Endodermal cell (in vitro differentiated cells): Measurements from ENCODE around the gene TMEM164. TPM values are rescaled to one million over a fixed set of nuclear protein-coding genes. Genes with fewer than 3 reads are reported as not detected.

Experiments used
- DNase-seq: peaks from one replicate; pipeline ENCODE4 v3.0.0-alpha.2; 2017
- H3K27ac ChIP-seq: 2 replicates; pipeline ENCODE4 v1.5.1; 2013; ENCODE audit warnings: mild to moderate bottlenecking, low read depth, low read length, moderate library complexity
- H3K27me3 ChIP-seq: 2 replicates; pipeline ENCODE4 v1.6.1; 2013; ENCODE audit warnings: mild to moderate bottlenecking, low read length, moderate library complexity; ENCODE audit not compliant: insufficient read depth, control insufficient read depth, poor library complexity, severe bottlenecking
- H3K36me3 ChIP-seq: 2 replicates; pipeline ENCODE4 v1.7.0; 2013; ENCODE audit warnings: mild to moderate bottlenecking, low read length, moderate library complexity; ENCODE audit not compliant: control insufficient read depth, insufficient read depth
- H3K4me1 ChIP-seq: one replicate; pipeline ENCODE4 v1.7.0; 2013; ENCODE audit warnings: low read length; ENCODE audit not compliant: control insufficient read depth, insufficient read depth
- H3K4me3 ChIP-seq: 2 replicates; pipeline ENCODE4 v1.5.1; 2013; ENCODE audit warnings: mild to moderate bottlenecking, low read length, moderate library complexity
- H3K9ac ChIP-seq: 2 replicates; pipeline ENCODE4 v1.6.1; 2013; ENCODE audit warnings: mild to moderate bottlenecking, low read length, moderate library complexity; ENCODE audit not compliant: poor library complexity, severe bottlenecking; ENCODE audit errors: extremely low read depth
- H3K9me3 ChIP-seq: 2 replicates; pipeline ENCODE4 v1.6.1; 2013; ENCODE audit warnings: mild to moderate bottlenecking, low read length, moderate library complexity; ENCODE audit not compliant: control insufficient read depth
- H3K27ac Mint-ChIP-seq: 2 replicates; pipeline ENCODE4 v1.8.0; 2020; ENCODE audit warnings: mixed read lengths
- H3K27me3 Mint-ChIP-seq: 2 replicates; pipeline ENCODE4 v1.8.0; 2021; ENCODE audit warnings: mild to moderate bottlenecking, mixed read lengths; ENCODE audit not compliant: insufficient read depth
- H3K36me3 Mint-ChIP-seq: 2 replicates; pipeline ENCODE4 v1.8.0; 2020; ENCODE audit warnings: low read depth, mixed read lengths
- H3K4me1 Mint-ChIP-seq: 2 replicates; pipeline ENCODE4 v1.8.0; 2020; ENCODE audit warnings: mixed read lengths
- H3K4me3 Mint-ChIP-seq: 2 replicates; pipeline ENCODE4 v1.8.0; 2020; ENCODE audit warnings: mild to moderate bottlenecking, moderate library complexity, mixed read lengths
- H3K9me3 Mint-ChIP-seq: 2 replicates; pipeline ENCODE4 v1.8.0; 2020; ENCODE audit warnings: mild to moderate bottlenecking, mixed read lengths
- WGBS, 2 experiments: methylation state at CpG; one replicate each; pipeline versions ENCODE4 v1.1.5 to v1.1.7; 2013; ENCODE audit warnings: missing lambda C conversion rate in 2 of 2, mixed read lengths in 1 of 2; ENCODE audit not compliant: insufficient coverage in 1 of 2, insufficient read length in 1 of 2; 5-methylcytosine and 5-hydroxymethylcytosine counted together
- total RNA-seq, 2 donors: library from RNA; stranded (reverse); fragmentation: NEBNext Ultra II Directional in 1 of 2; extraction: Animal tissue kit (Norgen Biotek cat#: 25700) in 1 of 2; gene quantifications; 2 replicates in 1 of 2; 3 replicates in 1 of 2; pipeline ENCODE4 v1.2.1, GENCODE V29; 2021
- TF ChIP-seq, protein P1 (sequence below): fragments of 200-600 bp; sonication (generic); conservative IDR thresholded peaks from 2 replicates; pipeline ENCODE4 v1.5.0; 2021; ENCODE audit warnings: antibody characterized with exemption, mild to moderate bottlenecking

TMEM164 gene
- total RNA-seq, 2 donors from 2014 or later = 30.4 to 50.7 TPM

DNA sequence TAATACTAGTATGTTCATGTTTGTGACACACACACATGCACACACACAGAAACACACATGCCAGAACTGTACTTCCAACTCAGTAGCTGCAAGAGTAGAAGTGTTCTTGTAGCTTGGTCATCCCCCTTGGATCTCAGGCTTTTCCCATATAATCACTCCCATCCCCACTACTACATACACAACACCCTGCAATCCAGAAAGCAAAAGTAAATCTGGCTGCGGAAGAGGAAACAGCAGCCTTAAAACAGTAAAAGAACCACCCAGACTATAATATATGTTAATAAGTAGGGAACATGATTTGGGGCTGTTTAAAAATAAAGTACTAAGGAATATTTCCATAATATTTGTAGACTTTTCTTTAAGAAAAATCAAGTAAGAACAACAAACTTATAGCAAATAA, 211.8 kb downstream of the TMEM164 start:
- Mint-ChIP-seq H3K27ac (no peak overlapping the region), H3K27me3 (no peaks in the 10 kb centered on the region), H3K36me3 (peaks cover 14% of the 10 kb centered on the region), H3K9me3 (no peaks in the 10 kb centered on the region), H3K4me1 (peaks cover 10% of the 10 kb centered on the region), H3K4me3 (no peak overlapping the region)
- no peak overlapping the region for H3K27ac ChIP-seq
- peaks cover 17% of the 10 kb centered on the region for H3K36me3 ChIP-seq
- DNase-seq = no peak
- H3K4me3 ChIP-seq = no peak overlapping the region
- no peaks in the 10 kb centered on the region for H3K9me3 ChIP-seq
- no peaks in the 10 kb centered on the region for H3K4me1 ChIP-seq
- no CpG with 5 or more reads among the region's 1 CpG for WGBS, 2 experiments
- TF ChIP-seq, protein P1, sequence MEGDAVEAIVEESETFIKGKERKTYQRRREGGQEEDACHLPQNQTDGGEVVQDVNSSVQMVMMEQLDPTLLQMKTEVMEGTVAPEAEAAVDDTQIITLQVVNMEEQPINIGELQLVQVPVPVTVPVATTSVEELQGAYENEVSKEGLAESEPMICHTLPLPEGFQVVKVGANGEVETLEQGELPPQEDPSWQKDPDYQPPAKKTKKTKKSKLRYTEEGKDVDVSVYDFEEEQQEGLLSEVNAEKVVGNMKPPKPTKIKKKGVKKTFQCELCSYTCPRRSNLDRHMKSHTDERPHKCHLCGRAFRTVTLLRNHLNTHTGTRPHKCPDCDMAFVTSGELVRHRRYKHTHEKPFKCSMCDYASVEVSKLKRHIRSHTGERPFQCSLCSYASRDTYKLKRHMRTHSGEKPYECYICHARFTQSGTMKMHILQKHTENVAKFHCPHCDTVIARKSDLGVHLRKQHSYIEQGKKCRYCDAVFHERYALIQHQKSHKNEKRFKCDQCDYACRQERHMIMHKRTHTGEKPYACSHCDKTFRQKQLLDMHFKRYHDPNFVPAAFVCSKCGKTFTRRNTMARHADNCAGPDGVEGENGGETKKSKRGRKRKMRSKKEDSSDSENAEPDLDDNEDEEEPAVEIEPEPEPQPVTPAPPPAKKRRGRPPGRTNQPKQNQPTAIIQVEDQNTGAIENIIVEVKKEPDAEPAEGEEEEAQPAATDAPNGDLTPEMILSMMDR = no peak
- H3K9ac ChIP-seq = no peak overlapping the region
- no peaks in the 10 kb centered on the region for H3K27me3 ChIP-seq

DNA sequence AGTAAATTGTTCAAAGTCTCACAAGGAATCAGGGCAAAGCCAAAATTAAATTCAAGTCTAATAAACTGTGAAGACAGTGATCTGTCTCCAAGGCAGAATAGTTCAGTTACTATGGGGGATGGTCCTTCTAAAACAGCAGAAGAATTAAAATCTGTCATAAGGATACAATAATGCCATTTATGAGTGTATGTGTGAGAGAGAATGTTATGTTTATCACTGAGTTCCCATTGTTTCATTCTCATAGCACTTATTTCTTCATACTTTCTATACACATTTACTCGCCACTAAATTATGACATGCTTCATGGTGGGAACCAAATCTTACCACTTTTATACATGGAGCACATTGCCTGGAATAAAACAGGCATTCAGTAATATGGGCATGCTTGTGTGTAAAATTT, 212.5 kb downstream of the TMEM164 start:
- Histone ChIP-seq H3K4me3 (no peak overlapping the region), H3K4me1 (no peaks in the 10 kb centered on the region), H3K27me3 (no peaks in the 10 kb centered on the region), H3K9me3 (no peaks in the 10 kb centered on the region), H3K9ac (no peak overlapping the region), H3K27ac (no peak overlapping the region), H3K36me3 (peaks cover 17% of the 10 kb centered on the region)
- H3K36me3 Mint-ChIP-seq = peaks cover 14% of the 10 kb centered on the region
- peaks cover 10% of the 10 kb centered on the region for H3K4me1 Mint-ChIP-seq
- H3K9me3 Mint-ChIP-seq = no peaks in the 10 kb centered on the region
- no peaks in the 10 kb centered on the region for H3K27me3 Mint-ChIP-seq
- TF ChIP-seq, protein P1 = no peak
- H3K4me3 Mint-ChIP-seq = no peak overlapping the region
- 100% methylated on average over 1 of the region's 1 CpG for WGBS, 2 experiments
- DNase-seq = no peak
- H3K27ac Mint-ChIP-seq = no peak overlapping the region

DNA sequence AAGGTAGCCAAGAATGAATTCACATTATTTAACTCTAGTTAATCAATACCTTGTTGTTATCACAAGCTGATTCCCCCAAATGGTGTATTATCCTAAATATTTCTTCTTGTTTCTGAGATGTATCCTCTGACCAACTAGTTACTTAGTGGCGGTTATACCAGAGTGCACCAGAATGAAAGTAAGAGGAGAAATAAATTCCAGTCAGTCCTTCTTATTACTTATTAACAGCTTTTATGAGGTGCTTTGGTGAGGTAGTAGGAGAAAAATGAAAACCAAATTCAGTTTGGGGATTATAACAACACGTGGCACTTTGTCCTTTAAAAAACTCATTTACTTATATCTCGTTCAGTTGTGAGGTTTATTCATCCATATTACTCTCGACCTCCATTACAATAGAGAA, 213.1 kb downstream of the TMEM164 start:
- no peak overlapping the region for H3K27ac ChIP-seq
- H3K9ac ChIP-seq = no peak overlapping the region
- H3K27me3 ChIP-seq = no peaks in the 10 kb centered on the region
- no peaks in the 10 kb centered on the region for H3K9me3 ChIP-seq
- DNase-seq = no peak
- WGBS, 2 experiments = 81% methylated on average over 2 of the region's 4 CpGs; no CpG with 5 or more reads in 1 of the 2 experiments
- no peaks in the 10 kb centered on the region for H3K9me3 Mint-ChIP-seq
- TF ChIP-seq, protein P1 = no peak
- peaks cover 5% of the 10 kb centered on the region for H3K4me1 Mint-ChIP-seq
- H3K36me3 Mint-ChIP-seq = peaks cover 14% of the 10 kb centered on the region
- H3K4me3 Mint-ChIP-seq = no peak overlapping the region
- H3K4me3 ChIP-seq = no peak overlapping the region
- peaks cover 17% of the 10 kb centered on the region for H3K36me3 ChIP-seq
- no peaks in the 10 kb centered on the region for H3K4me1 ChIP-seq
- no peak overlapping the region for H3K27ac Mint-ChIP-seq
- H3K27me3 Mint-ChIP-seq = no peaks in the 10 kb centered on the region
